ENCODE results near the gene RAB43. TPM values are rescaled to one million over a fixed set of nuclear protein-coding genes. Genes with fewer than 3 reads are reported as not detected.
"Not testable (repeated sequence)": the region's sequence is repeated elsewhere in the genome, so short reads cannot be mapped to it uniquely, and the experiment has no call there.

Gene RAB43
- total RNA-seq: 10 to 100 TPM; 17.4 to 32.0 (median 30.5) TPM
- long read RNA-seq, donor 1, full-length matches to known transcripts: 10 of 14 reads
- long read RNA-seq, donor 1, partial matches to known transcripts: 0 of 14 reads
- long read RNA-seq, donor 1, other reads (novel, unspliced or antisense): 4 of 14 reads
- long read RNA-seq, donor 2, full-length matches to known transcripts: 3 of 3 reads
- long read RNA-seq, donor 2, partial matches to known transcripts: 0 of 3 reads
- long read RNA-seq, donor 2, other reads (novel, unspliced or antisense): 0 of 3 reads

GRCh38 chr3:129121792-129122411 is at the start of gene RAB43:
RAB43 (minus strand) TSS chr3:129121804; CDS start chr3:129121489, 315 bp downstream.
- no peak for TF ChIP-seq CTCF (IDR thresholded peaks at IDR 0.05)
- DNase-seq (peak; percentile 94 to 96 (median 94)), ATAC-seq (peak; percentile 75)
- Histone ChIP-seq H3K4me1 (ENCODE audit: low read depth) (peaks cover 36% of the 10 kb centered on the region), H3K9me3 (no peaks in the 10 kb centered on the region), H3K4me3 (peak within 1 kb of the TSS; percentile 68), H3K36me3 (ENCODE audit: low read depth) (no peaks in the 10 kb centered on the region)
- intact Hi-C loops (cut with DNase I, micrococcal nuclease): no loop called here

GRCh38 chr3:129166579-129167332 is 45.2 kb upstream of the RAB43 start:
- H3K36me3 ChIP-seq (ENCODE audit: low read depth): peaks cover 17% of the 10 kb centered on the region

GRCh38 chr3:129165594-129165993 is 44.0 kb upstream of the RAB43 start:
- not testable (repeated sequence) for H3K4me3 ChIP-seq, ATAC-seq

More at GRCh38 chr3:129166579-129167332, 45.2 kb upstream of the RAB43 start:
- TF ChIP-seq CTCF (IDR thresholded peaks at IDR 0.05): no peak
- ATAC-seq (no peak), DNase-seq (no peak)
- intact Hi-C loops (cut with DNase I, micrococcal nuclease): no loop called here
- Histone ChIP-seq H3K4me3 (no peak overlapping the region), H3K4me1 (ENCODE audit: low read depth) (peaks cover 5% of the 10 kb centered on the region), H3K9me3 (no peaks in the 10 kb centered on the region)

GRCh38 chr3:129164500-129164899 is 42.9 kb upstream of the RAB43 start:
- no peaks in the 10 kb centered on the region for H3K9me3 ChIP-seq
- no peak overlapping the region for H3K4me3 ChIP-seq
- no peak for ATAC-seq
- peaks cover 12% of the 10 kb centered on the region for H3K4me1 ChIP-seq (ENCODE audit: low read depth)
- intact Hi-C loops (cut with DNase I, micrococcal nuclease): no loop called here
- TF ChIP-seq CTCF (IDR thresholded peaks at IDR 0.05): no peak
- H3K36me3 ChIP-seq (ENCODE audit: low read depth): peaks cover 5% of the 10 kb centered on the region
- no peak for DNase-seq

More at GRCh38 chr3:129165594-129165993, 44.0 kb upstream of the RAB43 start:
- H3K36me3 ChIP-seq (ENCODE audit: low read depth): peaks cover 11% of the 10 kb centered on the region
- DNase-seq; intact Hi-C loops (cut with DNase I, micrococcal nuclease); H3K9me3 ChIP-seq; H3K4me1 ChIP-seq (ENCODE audit: low read depth): not testable (repeated sequence)

- H3K9me3 ChIP-seq: no peaks in the 10 kb centered on the region
- peaks cover 17% of the 10 kb centered on the region for H3K4me1 ChIP-seq (ENCODE audit: low read depth)
- TF ChIP-seq CTCF (IDR thresholded peaks at IDR 0.05): no peak
- no peak for DNase-seq
- intact Hi-C loops (cut with DNase I, micrococcal nuclease): no loop called here
- H3K4me3 ChIP-seq: no peak overlapping the region
- ATAC-seq: no peak
- H3K36me3 ChIP-seq (ENCODE audit: low read depth): peaks cover 5% of the 10 kb centered on the region
Measured at GRCh38 chr3:129162729-129163579, 41.4 kb upstream of the RAB43 start.

Data from mucosa of descending colon (tissue), 3 donors.